Measurements from ENCODE around the gene OASL. TPM values are rescaled to one million over a fixed set of nuclear protein-coding genes. Genes with fewer than 3 reads are reported as not detected.

The OASL gene
- total RNA-seq, 1 experiment from 2014 or later: not detected

- H3K27me3 ChIP-seq (replicated peaks): no peaks in the 10 kb centered on the region
- H3K36me3 ChIP-seq: no peaks in the 10 kb centered on the region
- no peaks in the 10 kb centered on the region for H3K4me1 ChIP-seq (replicated peaks)
- DNase-seq (ENCODE audit: low read depth in 1 of 2, low spot score in 2 of 2): no peak
- no peak overlapping the region for H3K27ac ChIP-seq
- no peaks in the 10 kb centered on the region for H3K9me3 ChIP-seq (replicated peaks)
- no peak overlapping the region for H3K4me3 ChIP-seq
Observed at GRCh38 chr12:120970310-120970709, 68.7 kb downstream of the OASL start.

Other genes with a start within 250 kb of the OASL start
- 3.8 and 4.5 TPM in 2 replicates for gene SPPL3, start 134.9 kb downstream of the OASL start, total RNA-seq (2014; rRNA removed; shearing (Covaris generic))
- not detected in 2 replicates for gene HNF1A, start 60.7 kb downstream of the OASL start, total RNA-seq (2014; rRNA removed; shearing (Covaris generic))
- 14.8 and 23.2 TPM in 2 replicates for gene C12orf43, start 22.8 kb downstream of the OASL start, total RNA-seq (2014; rRNA removed; shearing (Covaris generic))
- 2.2 and 3.1 TPM in 2 replicates for gene P2RX7, start 93.6 kb upstream of the OASL start, total RNA-seq (2014; rRNA removed; shearing (Covaris generic))
- gene P2RX4, start 170.9 kb upstream of the OASL start, total RNA-seq (2014; rRNA removed; shearing (Covaris generic)): 80.6 and 99.2 TPM in 2 replicates